NCI-H1105 (cell line): ENCODE results near the gene METTL24.

Experiments
- DNase-seq: peaks from one replicate; lab custom pipeline; 2025; lab: John Stamatoyannopoulos, UW

METTL24 gene

GRCh38 chr6:110195639-110196038 is 162.5 kb downstream of the METTL24 start:
- DNase-seq, result no peak
